Body of pancreas (tissue), 4 donors: ENCODE results near the gene TRMT10C. TPM values are rescaled to one million over a fixed set of nuclear protein-coding genes. Genes with fewer than 3 reads are reported as not detected.
"Not testable (repeated sequence)": the region's sequence is repeated elsewhere in the genome, so short reads cannot be mapped to it uniquely, and the experiment has no call there.

Experiments used
- ATAC-seq: fragments of 150-250 bp; one replicate; pipeline ENCODE4 v1.9.1; 2016
- DNase-seq, 4 donors: peaks; one replicate each; pipeline ENCODE4 v3.0.0-alpha.2; 2019
- H3K27ac ChIP-seq, 4 donors: fragments of 200-600 bp; sonication (generic); 1 replicate in 3 of 4; 2 replicates in 1 of 4; pipeline versions ENCODE4 v1.5.1 to v1.6.1; 2016 to 2019; ENCODE audit warnings: mild to moderate bottlenecking in 1 of 4, mixed read lengths in 1 of 4, moderate library complexity in 1 of 4
- H3K27me3 ChIP-seq, 2 donors: fragments of 200-600 bp; sonication (generic); one replicate each; pipeline ENCODE4 v1.6.0; 2016; ENCODE audit warnings: mild to moderate bottlenecking in 1 of 2
- H3K36me3 ChIP-seq, 2 donors: fragments of 200-600 bp; sonication (generic); replicated peaks in 1 of 2; 2 replicates each; pipeline ENCODE4 v1.5.1; 2016; ENCODE audit warnings: low read depth in 2 of 2; ENCODE audit not compliant: insufficient read depth in 1 of 2
- H3K4me1 ChIP-seq: fragments of 200-600 bp; sonication (generic); one replicate; pipeline ENCODE4 v1.6.0; 2016
- H3K4me3 ChIP-seq, 2 donors: fragments of 200-600 bp; sonication (generic); 1 replicate in 1 of 2; 2 replicates in 1 of 2; pipeline ENCODE4 v1.5.1; 2016 to 2019
- H3K9me3 ChIP-seq, 3 donors: fragments of 200-600 bp; sonication (generic); 1 replicate in 2 of 3; 2 replicates in 1 of 3; pipeline ENCODE4 v1.5.1; 2016
- POLR2A ChIP-seq, 3 donors: fragments of 450-650 bp; IDR thresholded peaks; one replicate each; pipeline ENCODE4 v1.6.1; 2016; ENCODE audit warnings: antibody characterized with exemption in 3 of 3, mild to moderate bottlenecking in 2 of 3
- whole genome bisulfite sequencing, 2 donors: methylation state at CpG; one replicate each; pipeline ENCODE4 v1.1.5; 2017; 5-methylcytosine and 5-hydroxymethylcytosine counted together
- intact Hi-C: fragments of 100-400 bp; cut with DNase I; formaldehyde crosslinking; loops from one replicate; pipeline ENCODE4 v1.15.1; 2023
- total RNA-seq, 2 donors: library from RNA; depleted of rRNA; stranded (reverse); fragments of >200 nt; gene quantifications; one replicate each; pipeline ENCODE4 v1.1.0, GENCODE V29; 2016
- TF ChIP-seq, protein P1 (sequence below), 7 experiments: fragments of 450-650 bp in 4 of 7; fragments of 200-600 bp in 3 of 7; sonication (generic) in 3 of 7; IDR thresholded peaks; one replicate each; pipeline ENCODE4 v1.5.1; 2016 to 2019; ENCODE audit warnings: antibody characterized with exemption in 7 of 7

Gene TRMT10C
- total RNA-seq, 2 donors from 2014 or later, result 3.3 to 9.9 TPM

DNA sequence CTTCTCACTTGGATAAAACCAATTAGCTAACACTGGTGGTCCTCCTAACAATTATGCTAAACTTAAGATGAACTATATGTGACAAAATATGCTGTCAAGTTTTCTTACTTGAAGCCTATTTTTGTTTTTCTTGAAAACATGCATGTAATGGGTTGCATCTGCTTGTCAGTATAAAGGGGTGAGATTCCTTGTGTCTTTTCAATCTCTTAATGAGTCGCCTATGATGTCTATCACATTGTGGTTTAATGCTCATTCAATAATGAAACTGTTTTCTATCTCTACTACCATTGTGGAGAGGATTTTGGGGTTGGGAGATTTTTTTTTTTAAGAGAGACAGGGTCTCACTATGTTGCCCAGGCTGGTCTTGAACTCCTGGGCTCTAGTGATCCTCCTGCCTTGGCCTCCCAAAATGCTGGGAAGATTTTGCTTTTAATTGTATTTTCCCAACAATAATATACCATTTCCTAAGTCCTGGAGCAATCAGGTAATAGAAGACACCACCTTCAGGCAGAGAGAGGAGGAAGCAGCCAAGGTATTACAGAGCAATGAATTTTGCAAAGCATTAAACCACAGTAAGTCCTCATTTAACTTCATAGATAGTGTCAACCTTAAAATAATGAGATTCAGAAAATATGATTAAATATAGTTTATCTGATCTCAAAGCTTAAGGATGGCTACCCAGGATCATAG, 17.4 kb upstream of the TRMT10C start:
- Histone ChIP-seq H3K4me3 (no peak overlapping the region), H3K4me1 (no peaks in the 10 kb centered on the region), H3K27ac (no peak overlapping the region), H3K9me3 (no peaks in the 10 kb centered on the region), H3K36me3 (no peaks in the 10 kb centered on the region), H3K27me3 (no peaks in the 10 kb centered on the region)
- 46 to 56% methylated on average over 1 of the region's 1 CpG for WGBS, 2 donors
- TF ChIP-seq POLR2A (IDR thresholded peaks at IDR 0.05), result no peak
- TF ChIP-seq, protein P1, sequence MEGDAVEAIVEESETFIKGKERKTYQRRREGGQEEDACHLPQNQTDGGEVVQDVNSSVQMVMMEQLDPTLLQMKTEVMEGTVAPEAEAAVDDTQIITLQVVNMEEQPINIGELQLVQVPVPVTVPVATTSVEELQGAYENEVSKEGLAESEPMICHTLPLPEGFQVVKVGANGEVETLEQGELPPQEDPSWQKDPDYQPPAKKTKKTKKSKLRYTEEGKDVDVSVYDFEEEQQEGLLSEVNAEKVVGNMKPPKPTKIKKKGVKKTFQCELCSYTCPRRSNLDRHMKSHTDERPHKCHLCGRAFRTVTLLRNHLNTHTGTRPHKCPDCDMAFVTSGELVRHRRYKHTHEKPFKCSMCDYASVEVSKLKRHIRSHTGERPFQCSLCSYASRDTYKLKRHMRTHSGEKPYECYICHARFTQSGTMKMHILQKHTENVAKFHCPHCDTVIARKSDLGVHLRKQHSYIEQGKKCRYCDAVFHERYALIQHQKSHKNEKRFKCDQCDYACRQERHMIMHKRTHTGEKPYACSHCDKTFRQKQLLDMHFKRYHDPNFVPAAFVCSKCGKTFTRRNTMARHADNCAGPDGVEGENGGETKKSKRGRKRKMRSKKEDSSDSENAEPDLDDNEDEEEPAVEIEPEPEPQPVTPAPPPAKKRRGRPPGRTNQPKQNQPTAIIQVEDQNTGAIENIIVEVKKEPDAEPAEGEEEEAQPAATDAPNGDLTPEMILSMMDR (IDR thresholded peaks at IDR 0.05), result peak in 3 of 7 experiments; percentile 9 to 23 (median 17)
- intact Hi-C loops, result no loop called here
- ATAC-seq, result no peak
- DNase-seq, result no peak

DNA sequence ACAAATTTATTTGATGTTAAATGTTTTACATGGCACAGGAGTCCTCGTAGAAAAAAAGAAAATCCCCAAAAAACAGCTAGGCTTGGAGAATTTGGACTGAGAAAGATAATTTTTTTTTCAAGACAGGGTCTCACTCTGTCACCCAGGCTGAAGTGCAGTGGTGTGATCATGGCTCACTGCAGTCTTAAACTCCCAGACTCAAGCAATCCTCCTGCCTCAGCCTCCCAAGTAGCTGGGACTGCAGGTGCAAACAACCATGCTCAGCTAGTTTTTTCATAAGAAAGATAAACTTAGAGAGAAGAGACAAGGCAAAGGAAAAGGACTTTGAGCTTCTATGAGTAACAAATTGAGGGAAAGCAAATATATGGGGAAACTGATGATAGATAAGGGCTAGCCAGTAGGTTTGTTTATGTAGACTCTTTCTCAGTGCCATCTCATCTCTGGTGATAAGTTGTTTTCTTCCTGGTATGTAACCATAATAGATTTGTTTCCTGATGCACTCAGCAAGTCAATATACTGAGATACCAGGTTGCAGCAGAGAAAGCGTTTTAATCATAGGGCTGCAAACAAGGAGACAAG, 13.1 kb upstream of the TRMT10C start:
- Histone ChIP-seq H3K27ac (no peak overlapping the region), H3K4me3 (no peak overlapping the region), H3K9me3 (no peaks in the 10 kb centered on the region), H3K27me3 (no peaks in the 10 kb centered on the region), H3K4me1 (no peaks in the 10 kb centered on the region), H3K36me3 (no peaks in the 10 kb centered on the region)
- 40 to 62% methylated on average over 2 of the region's 2 CpGs for WGBS, 2 donors
- ATAC-seq (no peak), DNase-seq (no peak)
- intact Hi-C loops, result no loop called here
- no peak for TF ChIP-seq POLR2A (IDR thresholded peaks at IDR 0.05)
- TF ChIP-seq, protein P1 (IDR thresholded peaks at IDR 0.05), result no peak

DNA sequence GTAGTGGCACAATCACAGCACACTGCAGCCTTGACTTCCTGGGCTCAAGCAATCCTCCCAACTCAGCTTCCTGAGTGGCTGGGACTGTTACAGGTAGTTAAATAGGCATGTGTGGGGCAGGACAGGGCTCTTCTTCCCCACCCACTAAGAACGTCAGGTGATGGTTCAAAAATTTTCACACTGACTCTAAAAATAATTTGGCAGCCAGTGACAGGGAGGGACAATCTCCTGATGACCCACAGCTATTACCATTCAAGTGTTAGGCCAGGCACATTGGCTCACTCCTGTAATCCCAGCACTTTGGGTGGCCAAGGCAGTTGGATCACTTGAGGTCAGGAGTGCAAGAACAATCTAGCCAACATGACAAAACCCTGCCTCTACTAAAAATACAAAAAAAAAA, 12.2 kb upstream of the TRMT10C start:
- Histone ChIP-seq H3K27ac (no peak overlapping the region), H3K9me3 (no peaks in the 10 kb centered on the region), H3K36me3 (no peaks in the 10 kb centered on the region), H3K4me1 (no peaks in the 10 kb centered on the region), H3K4me3 (no peak overlapping the region), H3K27me3 (no peaks in the 10 kb centered on the region)
- TF ChIP-seq POLR2A (IDR thresholded peaks at IDR 0.05), result no peak
- TF ChIP-seq, protein P1 (IDR thresholded peaks at IDR 0.05), result no peak
- intact Hi-C loops, result no loop called here
- no peak for ATAC-seq
- 38 to 55% methylated on average over 1 of the region's 1 CpG for WGBS, 2 donors
- DNase-seq, result no peak

DNA sequence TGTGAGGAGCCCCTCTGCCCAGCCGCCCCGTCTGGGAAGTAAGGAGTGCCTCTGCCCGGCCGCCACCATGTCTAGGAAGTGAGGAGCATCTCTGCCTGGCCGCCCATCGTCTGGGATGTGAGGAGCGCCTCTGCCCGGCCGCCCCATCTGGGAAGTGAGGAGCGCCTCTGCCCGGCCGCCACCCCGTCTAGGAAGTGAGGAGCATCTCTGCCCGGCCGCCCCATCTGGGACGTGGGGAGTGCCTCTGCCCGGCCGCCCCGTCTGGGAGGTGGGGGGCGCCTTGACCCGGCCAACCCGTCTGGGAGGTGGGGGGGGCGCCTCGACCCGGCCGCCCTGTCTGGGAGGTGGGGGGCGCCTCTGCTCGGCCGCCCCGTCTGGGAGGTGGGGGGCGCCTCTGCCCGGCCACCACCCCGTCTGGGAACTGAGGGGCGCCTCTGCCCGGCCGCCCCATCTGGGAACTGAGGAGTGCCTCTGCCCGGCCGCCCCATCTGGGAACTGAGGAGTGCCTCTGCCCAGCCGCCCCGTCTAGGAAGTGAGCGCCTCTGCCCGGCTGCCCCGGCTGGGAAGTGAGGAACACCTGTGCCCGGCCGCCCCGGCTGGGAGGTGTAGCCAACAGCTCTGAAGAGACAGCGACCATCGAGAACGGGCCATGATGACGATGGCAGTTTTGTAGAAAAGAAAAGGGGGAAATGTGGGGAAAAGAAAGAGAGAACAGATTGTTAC, 10.1 kb upstream of the TRMT10C start:
- intact Hi-C loops, ATAC-seq: not testable (repeated sequence)
- WGBS, 2 donors, result 91 to 96% methylated on average over 7 to 46 of the region's 50 CpGs

DNA sequence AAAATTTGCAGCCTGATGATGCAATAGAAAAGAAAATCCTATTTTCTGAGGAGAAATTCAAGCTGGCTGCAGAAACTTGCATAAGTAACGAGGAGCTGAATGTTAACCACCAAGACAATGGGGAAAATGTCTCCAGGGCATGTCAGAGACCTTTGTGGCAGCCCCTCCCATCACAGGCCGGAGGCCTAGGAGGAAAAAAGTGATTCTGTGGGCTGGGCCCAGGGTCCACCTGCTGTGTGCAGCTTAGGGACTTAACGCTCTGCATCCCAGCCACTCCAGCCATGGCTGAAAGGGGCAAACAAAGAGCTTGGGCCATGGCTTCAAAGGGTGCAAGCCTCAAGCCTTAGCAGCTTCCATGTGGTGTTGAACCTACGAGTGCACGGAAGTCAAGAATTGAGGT, 8.3 kb upstream of the TRMT10C start:
- H3K36me3 ChIP-seq, DNase-seq, intact Hi-C loops, H3K4me1 ChIP-seq, H3K27ac ChIP-seq, H3K27me3 ChIP-seq, H3K9me3 ChIP-seq, H3K4me3 ChIP-seq, ATAC-seq: not testable (repeated sequence)
- WGBS, 2 donors, result 70 to 79% methylated on average over 5 of the region's 5 CpGs

More for the DNA sequence above, 10.1 kb upstream of the TRMT10C start:
- not testable (repeated sequence) for H3K4me1 ChIP-seq, H3K27me3 ChIP-seq, H3K27ac ChIP-seq, H3K9me3 ChIP-seq, H3K36me3 ChIP-seq, H3K4me3 ChIP-seq, DNase-seq
